Transverse colon (tissue), 4 donors: ENCODE measurements around the gene CDX1.

Source experiments
- EP300 ChIP-seq: sonication (generic); formaldehyde crosslinking; IDR thresholded peaks from one replicate; pipeline ENCODE4 v1.6.1; 2017; ENCODE audit warnings: antibody characterized with exemption, low read depth
- POLR2A ChIP-seq: fragments of 450-650 bp; IDR thresholded peaks from one replicate; pipeline ENCODE4 v1.6.1; 2016; ENCODE audit warnings: antibody characterized with exemption, mild to moderate bottlenecking, moderate library complexity
- POLR2AphosphoS5 ChIP-seq, 3 donors: sonication (generic); formaldehyde crosslinking; IDR thresholded peaks; one replicate each; pipeline ENCODE4 v1.6.1; 2016; ENCODE audit warnings: antibody characterized with exemption in 3 of 3
- TF ChIP-seq, protein P1 (sequence below), 5 experiments: fragments of 200-600 bp in 3 of 5; fragments of 450-650 bp in 2 of 5; sonication (generic) in 3 of 5; IDR thresholded peaks; 1 replicate in 2 of 5; 2 replicates in 3 of 5; pipeline ENCODE4 v1.5.1; 2016 to 2017; ENCODE audit warnings: antibody characterized with exemption in 5 of 5, inconsistent platforms in 3 of 5, mild to moderate bottlenecking in 2 of 5, moderate library complexity in 1 of 5

DNA sequence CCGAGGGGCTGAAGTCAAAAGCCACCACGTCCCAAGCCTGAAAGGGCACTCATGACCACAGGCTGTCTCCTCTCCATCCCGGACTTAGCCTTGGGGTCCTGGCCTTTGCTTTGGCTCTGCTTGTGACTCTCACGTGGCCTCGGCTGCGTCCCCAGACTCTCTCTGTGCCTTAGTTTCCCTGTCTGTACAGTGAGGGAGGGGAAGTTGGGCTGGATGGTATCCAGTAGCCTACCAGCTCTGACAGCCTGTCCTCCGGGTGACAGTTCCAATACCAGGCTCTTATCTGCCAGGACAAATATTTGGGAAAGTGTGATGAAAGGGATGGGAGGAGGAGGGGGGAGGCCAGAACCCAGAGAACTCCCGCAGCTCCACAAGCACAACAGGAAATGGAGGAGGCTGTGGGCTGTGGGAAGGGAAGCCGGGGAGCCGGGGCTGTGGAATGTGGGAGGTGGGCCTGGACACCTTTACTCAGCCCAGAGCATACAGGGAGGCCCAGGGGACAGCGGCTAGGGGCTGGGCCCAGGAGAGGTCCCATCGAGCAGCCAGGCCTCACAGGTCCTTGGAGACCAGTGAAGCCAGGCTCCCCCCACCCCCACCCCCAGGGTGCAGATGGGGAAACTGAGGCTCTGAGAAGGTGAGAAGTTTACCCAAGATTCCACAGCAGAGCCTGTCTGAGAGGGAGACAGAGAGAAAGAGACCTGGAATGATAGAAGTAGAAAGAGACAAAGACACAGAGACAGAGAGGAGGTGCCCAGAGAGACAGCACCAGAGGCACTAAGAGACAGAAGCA, 29.2 kb upstream of the CDX1 start:
- TF ChIP-seq, protein P1, sequence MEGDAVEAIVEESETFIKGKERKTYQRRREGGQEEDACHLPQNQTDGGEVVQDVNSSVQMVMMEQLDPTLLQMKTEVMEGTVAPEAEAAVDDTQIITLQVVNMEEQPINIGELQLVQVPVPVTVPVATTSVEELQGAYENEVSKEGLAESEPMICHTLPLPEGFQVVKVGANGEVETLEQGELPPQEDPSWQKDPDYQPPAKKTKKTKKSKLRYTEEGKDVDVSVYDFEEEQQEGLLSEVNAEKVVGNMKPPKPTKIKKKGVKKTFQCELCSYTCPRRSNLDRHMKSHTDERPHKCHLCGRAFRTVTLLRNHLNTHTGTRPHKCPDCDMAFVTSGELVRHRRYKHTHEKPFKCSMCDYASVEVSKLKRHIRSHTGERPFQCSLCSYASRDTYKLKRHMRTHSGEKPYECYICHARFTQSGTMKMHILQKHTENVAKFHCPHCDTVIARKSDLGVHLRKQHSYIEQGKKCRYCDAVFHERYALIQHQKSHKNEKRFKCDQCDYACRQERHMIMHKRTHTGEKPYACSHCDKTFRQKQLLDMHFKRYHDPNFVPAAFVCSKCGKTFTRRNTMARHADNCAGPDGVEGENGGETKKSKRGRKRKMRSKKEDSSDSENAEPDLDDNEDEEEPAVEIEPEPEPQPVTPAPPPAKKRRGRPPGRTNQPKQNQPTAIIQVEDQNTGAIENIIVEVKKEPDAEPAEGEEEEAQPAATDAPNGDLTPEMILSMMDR (IDR thresholded peaks at IDR 0.05) = no peak
- TF ChIP-seq POLR2AphosphoS5 (IDR thresholded peaks at IDR 0.05) (no peak), POLR2A (no peak), EP300 (no peak)
